GM19023 (cell line): ENCODE measurements around the gene UBXN11.

Experiments used
- ATAC-seq: cut with Tn5 transposase; IDR thresholded peaks from one replicate; pipeline ENCODE4 v1.9.1; 2021; ENCODE audit warnings: mild to moderate bottlenecking, moderate library complexity; ENCODE audit not compliant: unreplicated experiment

The UBXN11 gene

GRCh38 chr1:26288311-26288941, 18.0 kb downstream of the UBXN11 start:
- ATAC-seq, result no peak

- ATAC-seq, result no peak
Observed at GRCh38 chr1:26287811-26288210, 18.6 kb downstream of the UBXN11 start.

GRCh38 chr1:26287033-26287711, 19.3 kb downstream of the UBXN11 start:
- no peak for ATAC-seq

GRCh38 chr1:26286064-26286416, 20.4 kb downstream of the UBXN11 start:
- no peak for ATAC-seq

- no peak for ATAC-seq
Observed at GRCh38 chr1:26285366-26286063, 20.9 kb downstream of the UBXN11 start.

GRCh38 chr1:26284597-26285347, 21.7 kb downstream of the UBXN11 start:
- no peak for ATAC-seq

- no peak for ATAC-seq
Observed at GRCh38 chr1:26283871-26284596, 22.4 kb downstream of the UBXN11 start.

GRCh38 chr1:26283279-26283853, 23.1 kb downstream of the UBXN11 start:
- ATAC-seq, result no peak

- ATAC-seq, result no peak
Observed at GRCh38 chr1:26282401-26282918, 24.0 kb downstream of the UBXN11 start.

GRCh38 chr1:26281971-26282370, 24.5 kb downstream of the UBXN11 start:
- no peak for ATAC-seq

GRCh38 chr1:26281091-26281958, 25.1 kb downstream of the UBXN11 start:
- no peak for ATAC-seq

- ATAC-seq, result no peak
Observed at GRCh38 chr1:26280333-26281042, 25.9 kb downstream of the UBXN11 start.

GRCh38 chr1:26279456-26280332, 26.7 kb downstream of the UBXN11 start, which contains the start of gene SH3BGRL3:
SH3BGRL3 (plus strand) TSS chr1:26280086; CDS start chr1:26280156, 70 bp downstream.
- ATAC-seq, result peak; percentile 72

- ATAC-seq, result no peak
Observed at GRCh38 chr1:26278724-26279455, 27.5 kb downstream of the UBXN11 start.

GRCh38 chr1:26278303-26278702, 28.1 kb downstream of the UBXN11 start:
- no peak for ATAC-seq

- ATAC-seq, result no peak
Observed at GRCh38 chr1:26277719-26278118, 28.7 kb downstream of the UBXN11 start.

GRCh38 chr1:26277261-26277661, 29.2 kb downstream of the UBXN11 start:
- no peak for ATAC-seq
